Measurements from ENCODE around the gene DCAF8. TPM values are rescaled to one million over a fixed set of nuclear protein-coding genes. Genes with fewer than 3 reads are reported as not detected.

DCAF8 gene
- total RNA-seq, 2 donors from 2014 or later, result 185 to 238 TPM

- Histone ChIP-seq H3K4me1 (ENCODE audit: control insufficient read depth, insufficient read depth, low read length) (no peaks in the 10 kb centered on the region), H3K9me3 (ENCODE audit: control insufficient read depth, low read length) (no peaks in the 10 kb centered on the region), H3K27ac (ENCODE audit: low read depth, low read length) (no peak overlapping the region), H3K36me3 (ENCODE audit: control insufficient read depth, insufficient read depth, low read length) (peaks cover 95% of the 10 kb centered on the region), H3K9ac (ENCODE audit: extremely low read depth, low read length, poor library complexity, severe bottlenecking) (no peak overlapping the region), H3K4me3 (ENCODE audit: low read length) (no peak overlapping the region), H3K27me3 (ENCODE audit: control insufficient read depth, insufficient read depth, low read length, poor library complexity, severe bottlenecking) (no peaks in the 10 kb centered on the region)
- no peaks in the 10 kb centered on the region for H3K4me1 Mint-ChIP-seq
- H3K27me3 Mint-ChIP-seq (ENCODE audit: insufficient read depth), result no peaks in the 10 kb centered on the region
- H3K9me3 Mint-ChIP-seq, result no peaks in the 10 kb centered on the region
- no peak for DNase-seq
- WGBS, 2 experiments (ENCODE audit: insufficient coverage in 1 of 2, insufficient read length in 1 of 2), result 92 to 100% methylated on average over 1 to 2 of the region's 2 CpGs
- no peak overlapping the region for H3K27ac Mint-ChIP-seq
- no peak overlapping the region for H3K4me3 Mint-ChIP-seq
- TF ChIP-seq CTCF (conservative IDR thresholded peaks at IDR 0.05), result no peak
- peaks cover 75% of the 10 kb centered on the region for H3K36me3 Mint-ChIP-seq (ENCODE audit: low read depth)
These were observed 35.7 kb downstream of the DCAF8 start for GRCh38 chr1:160226623-160227022.

- WGBS, 2 experiments (ENCODE audit: insufficient coverage in 1 of 2, insufficient read length in 1 of 2), result 90 to 100% methylated on average over 2 of the region's 2 CpGs
- no peaks in the 10 kb centered on the region for H3K9me3 Mint-ChIP-seq
These were observed 37.0 kb downstream of the DCAF8 start for GRCh38 chr1:160225345-160225744.

GRCh38 chr1:160224606-160225005 lies 37.7 kb downstream of the DCAF8 start:
- H3K4me3 ChIP-seq (ENCODE audit: low read length), result no peak overlapping the region
- no peaks in the 10 kb centered on the region for H3K27me3 ChIP-seq (ENCODE audit: control insufficient read depth, insufficient read depth, low read length, poor library complexity, severe bottlenecking)
- no peaks in the 10 kb centered on the region for H3K9me3 ChIP-seq (ENCODE audit: control insufficient read depth, low read length)
- no peak for DNase-seq
- TF ChIP-seq CTCF (conservative IDR thresholded peaks at IDR 0.05), result no peak
- H3K36me3 Mint-ChIP-seq (ENCODE audit: low read depth), result peaks cover 67% of the 10 kb centered on the region
- no peak overlapping the region for H3K27ac Mint-ChIP-seq
- H3K4me3 Mint-ChIP-seq, result no peak overlapping the region
- H3K27ac ChIP-seq (ENCODE audit: low read depth, low read length), result no peak overlapping the region
- H3K4me1 Mint-ChIP-seq, result no peaks in the 10 kb centered on the region
- no peaks in the 10 kb centered on the region for H3K27me3 Mint-ChIP-seq (ENCODE audit: insufficient read depth)
- no peaks in the 10 kb centered on the region for H3K4me1 ChIP-seq (ENCODE audit: control insufficient read depth, insufficient read depth, low read length)
- 93 to 100% methylated on average over 1 to 2 of the region's 2 CpGs for WGBS, 2 experiments (ENCODE audit: insufficient coverage in 1 of 2, insufficient read length in 1 of 2)
- peaks cover 96% of the 10 kb centered on the region for H3K36me3 ChIP-seq (ENCODE audit: control insufficient read depth, insufficient read depth, low read length)
- H3K9me3 Mint-ChIP-seq, result no peaks in the 10 kb centered on the region
- H3K9ac ChIP-seq (ENCODE audit: extremely low read depth, low read length, poor library complexity, severe bottlenecking), result no peak overlapping the region

More at GRCh38 chr1:160225345-160225744, 37.0 kb downstream of the DCAF8 start:
- no peak overlapping the region for H3K4me3 ChIP-seq (ENCODE audit: low read length)
- no peaks in the 10 kb centered on the region for H3K9me3 ChIP-seq (ENCODE audit: control insufficient read depth, low read length)
- no peak overlapping the region for H3K27ac Mint-ChIP-seq
- TF ChIP-seq CTCF (conservative IDR thresholded peaks at IDR 0.05), result no peak
- DNase-seq, result no peak
- no peaks in the 10 kb centered on the region for H3K27me3 Mint-ChIP-seq (ENCODE audit: insufficient read depth)
- H3K36me3 Mint-ChIP-seq (ENCODE audit: low read depth), result peaks cover 70% of the 10 kb centered on the region
- H3K27me3 ChIP-seq (ENCODE audit: control insufficient read depth, insufficient read depth, low read length, poor library complexity, severe bottlenecking), result no peaks in the 10 kb centered on the region
- H3K4me1 ChIP-seq (ENCODE audit: control insufficient read depth, insufficient read depth, low read length), result no peaks in the 10 kb centered on the region
- peaks cover 95% of the 10 kb centered on the region for H3K36me3 ChIP-seq (ENCODE audit: control insufficient read depth, insufficient read depth, low read length)
- H3K9ac ChIP-seq (ENCODE audit: extremely low read depth, low read length, poor library complexity, severe bottlenecking), result no peak overlapping the region
- H3K4me3 Mint-ChIP-seq, result no peak overlapping the region
- no peak overlapping the region for H3K27ac ChIP-seq (ENCODE audit: low read depth, low read length)
- H3K4me1 Mint-ChIP-seq, result no peaks in the 10 kb centered on the region
